ENCODE data around the gene SCAMP2. TPM values are rescaled to one million over a fixed set of nuclear protein-coding genes. Genes with fewer than 3 reads are reported as not detected.

SCAMP2 gene
- total and polyA plus RNA-seq, 10 of the 15 experiments (the other 5 are each of a cell fraction or from before 2014, with no cell fraction given): 10.9 to 158 (median 99.6) TPM

- TF ChIP-seq PML (IDR thresholded peaks at IDR 0.05; ENCODE audit: low read length): no peak
- TF ChIP-seq E2F4 (IDR thresholded peaks at IDR 0.05; ENCODE audit: low read depth, low read length): no peak
- peak; percentile 83; the same call in 1 of the 2 replicates for TF ChIP-seq MLLT1 (IDR thresholded peaks at IDR 0.05)
- TF ChIP-seq PAX8 (IDR thresholded peaks at IDR 0.05): no peak
- TF ChIP-seq IRF4 (IDR thresholded peaks at IDR 0.05; ENCODE audit: low read depth, low read length): 0 out of 2 replicates have a peak, but pooled peaks have one; percentile 5
- TF ChIP-seq TCF3 (IDR thresholded peaks at IDR 0.05; ENCODE audit: borderline replicate concordance, insufficient read depth, low read depth, low read length): 0 out of 2 replicates have a peak, but pooled peaks have one; percentile 57
- peak; percentile 81; the same call in 2 of the 3 replicates for TF ChIP-seq POU2F2 (IDR thresholded peaks at IDR 0.05; ENCODE audit: borderline replicate concordance, low read depth, low read length)
- TF ChIP-seq CUX1 (IDR thresholded peaks at IDR 0.05; ENCODE audit: insufficient replicate concordance, low read depth, low read length): no peak
- TF ChIP-seq FOS (IDR thresholded peaks at IDR 0.05; ENCODE audit: borderline replicate concordance, extremely low read depth, insufficient read length): no peak
- TF ChIP-seq BHLHE40 (IDR thresholded peaks at IDR 0.05; ENCODE audit: borderline replicate concordance in 1 of 2, low read depth in 2 of 2, low read length in 1 of 2): peak; percentile 37 to 80; a peak in 3 of 4 replicates
- peak; percentile 60 for TF ChIP-seq RELB (IDR thresholded peaks at IDR 0.05; ENCODE audit: low read depth)
- TF ChIP-seq ZNF274 (IDR thresholded peaks at IDR 0.05; ENCODE audit: insufficient read depth, insufficient read length): no peak
- no peak for TF ChIP-seq FOXM1 (IDR thresholded peaks at IDR 0.05; ENCODE audit: low read depth, low read length)
- no peak for TF ChIP-seq JUND (IDR thresholded peaks at IDR 0.05; ENCODE audit: low read depth, low read length)
- no peak for TF ChIP-seq ZBTB4 (CRISPR knock-in tag; IDR thresholded peaks at IDR 0.05)
These were observed 16.9 kb upstream of the SCAMP2 start, which contains the start of gene MPI (continued) for GRCh38 chr15:74889883-74890664.
